LNCaP clone FGC (cell line): ENCODE measurements around the gene CACNA2D2.
A peak's percentile ranks its signal among the peaks of the same experiment; 100 is the strongest.

Experiments used
- DNase-seq: peaks from one replicate; pipeline ENCODE4 v3.0.0-alpha.2; 2011; ENCODE audit warnings: low read depth
- H3K4me3 ChIP-seq: 2 replicates; pipeline ENCODE4 v1.5.1; 2011; ENCODE audit warnings: mild to moderate bottlenecking, low read depth, low read length, control low read depth
- CTCF ChIP-seq: IDR thresholded peaks from 2 replicates; pipeline ENCODE4 v1.5.1; 2012; ENCODE audit warnings: mild to moderate bottlenecking; ENCODE audit not compliant: control insufficient read depth, insufficient read depth; ENCODE audit errors: extremely low read depth

The CACNA2D2 gene

DNA sequence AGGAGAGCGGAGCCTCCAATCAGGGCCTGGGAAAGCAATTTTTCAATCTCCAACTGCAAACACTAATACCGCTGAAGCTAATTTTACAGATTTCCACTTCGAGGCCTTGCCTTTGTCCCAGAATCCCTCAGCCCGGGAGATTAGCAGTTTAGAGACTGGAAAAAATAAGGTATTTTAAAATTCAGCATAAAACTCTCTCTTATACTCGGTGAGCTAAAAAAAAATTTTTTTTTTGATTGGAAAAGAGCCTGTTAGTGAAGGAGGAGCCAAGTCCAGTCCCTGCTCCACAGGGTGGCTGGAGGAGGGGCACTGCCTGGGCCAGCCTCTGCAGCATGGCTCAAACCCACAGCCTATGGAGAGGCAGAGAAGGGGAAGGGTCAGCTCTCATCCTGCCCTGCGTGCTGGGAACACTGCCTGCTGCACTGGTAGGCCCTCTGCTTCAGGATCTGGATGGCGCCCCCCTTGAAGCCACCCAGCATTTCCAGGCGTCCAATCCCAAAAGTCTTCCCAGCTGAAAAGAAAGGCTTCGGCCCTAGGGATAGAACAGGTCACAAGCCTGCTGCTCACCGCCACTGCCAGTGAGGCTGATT is 48.9 kb downstream of the CACNA2D2 start:
- DNase-seq: no peak
- TF ChIP-seq CTCF: no peak
- no peak overlapping the region for H3K4me3 ChIP-seq

GRCh38 chr3:50453907-50454306 is 49.5 kb downstream of the CACNA2D2 start:
- no peak for DNase-seq
- no peak for TF ChIP-seq CTCF
- H3K4me3 ChIP-seq: no peak overlapping the region

- H3K4me3 ChIP-seq: no peak overlapping the region
- TF ChIP-seq CTCF: no peak
- DNase-seq: no peak
Observed at GRCh38 chr3:50450209-50450921, 53.1 kb downstream of the CACNA2D2 start.

- DNase-seq: no peak
- no peak for TF ChIP-seq CTCF
- no peak overlapping the region for H3K4me3 ChIP-seq
Observed at GRCh38 chr3:50448752-50449539, 54.5 kb downstream of the CACNA2D2 start.

- no peak for TF ChIP-seq CTCF
- DNase-seq: no peak
- no peak overlapping the region for H3K4me3 ChIP-seq
Observed at GRCh38 chr3:50447290-50447840, 56.1 kb downstream of the CACNA2D2 start.

DNA sequence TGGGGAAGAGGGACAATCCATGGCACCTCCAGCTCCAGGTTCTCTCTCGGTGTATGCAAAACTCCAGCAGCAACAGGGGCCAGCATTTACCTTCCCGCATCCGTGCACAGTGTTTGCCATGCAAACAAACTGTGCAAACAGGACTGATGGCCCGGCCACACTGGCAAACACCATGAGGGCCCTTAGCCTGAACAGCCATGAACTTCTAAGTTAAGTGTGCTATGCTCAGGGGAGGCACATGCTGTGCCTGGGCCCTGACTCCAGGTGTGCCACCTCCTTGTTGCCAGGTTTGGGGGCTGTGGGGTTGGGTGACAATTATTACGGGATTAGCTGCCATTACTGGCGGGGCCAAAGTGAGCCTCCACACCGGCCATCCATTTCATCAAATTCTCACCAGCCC is 57.5 kb downstream of the CACNA2D2 start:
- TF ChIP-seq CTCF: no peak
- H3K4me3 ChIP-seq: 0 out of 2 replicates have a peak overlapping the region, but pooled peaks have one; percentile 19
- DNase-seq: peak; percentile 81
